ENCODE data around the gene C1orf52. TPM values are rescaled to one million over a fixed set of nuclear protein-coding genes. Genes with fewer than 3 reads are reported as not detected.

Gene C1orf52
- total and polyA plus RNA-seq, 2 of the 13 experiments (the other 11 are each of a cell fraction or from before 2014, with no cell fraction given), result 19.4 to 27.4 TPM

DNA sequence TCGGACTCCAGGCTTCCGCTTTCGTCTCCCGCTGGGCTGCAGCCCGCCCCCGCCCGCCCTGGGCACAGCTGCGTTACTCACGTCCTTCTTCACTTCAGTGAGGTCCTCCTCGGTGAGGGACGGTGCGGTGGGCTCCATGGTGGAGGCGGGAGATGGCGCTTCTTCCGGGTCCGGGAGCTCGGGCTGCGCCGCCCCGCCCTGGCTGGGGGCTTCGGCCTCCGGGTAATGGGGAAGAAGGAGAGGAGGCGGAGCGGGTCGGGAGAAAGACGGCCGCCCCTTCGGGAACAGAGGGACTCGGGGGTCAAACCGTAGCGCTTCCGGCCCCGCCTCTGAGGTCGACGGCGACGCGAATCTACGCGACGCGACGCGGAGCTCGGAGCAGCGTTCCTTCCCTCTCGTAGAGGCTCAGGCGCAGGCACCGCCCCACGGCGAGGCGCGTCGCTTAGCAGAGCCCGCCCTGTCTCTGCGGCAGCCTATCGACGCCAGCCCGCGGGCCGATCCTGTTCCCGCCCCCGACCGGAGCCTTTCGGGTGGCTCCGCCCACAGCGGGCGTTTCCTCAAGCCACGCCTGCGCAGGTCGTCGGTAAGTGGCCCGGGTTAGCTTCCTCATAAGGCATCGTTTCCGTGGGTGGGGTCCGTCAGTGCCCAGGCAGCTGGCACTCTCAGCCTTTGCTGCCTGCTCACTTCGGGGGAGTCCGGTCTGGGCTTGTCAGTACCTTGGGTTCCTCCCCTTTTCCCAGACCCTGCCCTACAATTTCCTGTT is 16.9 kb upstream of the C1orf52 start, which contains the start of gene BCL10 (continued):
- TF ChIP-seq MLXIP (CRISPR knock-in tag; IDR thresholded peaks at IDR 0.05; ENCODE audit: borderline replicate concordance), result no peak
- TF ChIP-seq ZNF225 (CRISPR knock-in tag; IDR thresholded peaks at IDR 0.05), result 0 out of 2 replicates have a peak, but pooled peaks have one; percentile 54
- TF ChIP-seq, protein P1, sequence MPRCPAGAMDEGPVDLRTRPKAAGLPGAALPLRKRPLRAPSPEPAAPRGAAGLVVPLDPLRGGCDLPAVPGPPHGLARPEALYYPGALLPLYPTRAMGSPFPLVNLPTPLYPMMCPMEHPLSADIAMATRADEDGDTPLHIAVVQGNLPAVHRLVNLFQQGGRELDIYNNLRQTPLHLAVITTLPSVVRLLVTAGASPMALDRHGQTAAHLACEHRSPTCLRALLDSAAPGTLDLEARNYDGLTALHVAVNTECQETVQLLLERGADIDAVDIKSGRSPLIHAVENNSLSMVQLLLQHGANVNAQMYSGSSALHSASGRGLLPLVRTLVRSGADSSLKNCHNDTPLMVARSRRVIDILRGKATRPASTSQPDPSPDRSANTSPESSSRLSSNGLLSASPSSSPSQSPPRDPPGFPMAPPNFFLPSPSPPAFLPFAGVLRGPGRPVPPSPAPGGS (CRISPR knock-in tag; IDR thresholded peaks at IDR 0.05), result peak; percentile 29; the same call in 1 of the 2 replicates
- TF ChIP-seq ZFP41 (CRISPR knock-in tag; IDR thresholded peaks at IDR 0.05; ENCODE audit: borderline replicate concordance), result no peak
- TF ChIP-seq THAP9 (CRISPR knock-in tag; IDR thresholded peaks at IDR 0.05; ENCODE audit: borderline replicate concordance), result peak; percentile 80; the same call in 1 of the 2 replicates
- TF ChIP-seq ZNF275 (CRISPR knock-in tag; IDR thresholded peaks at IDR 0.05; ENCODE audit: borderline replicate concordance), result no peak
- no peak for TF ChIP-seq CCDC6 (CRISPR knock-in tag; IDR thresholded peaks at IDR 0.05)
- TF ChIP-seq SMAD9 (CRISPR knock-in tag; IDR thresholded peaks at IDR 0.05), result no peak
- TF ChIP-seq NRL (CRISPR knock-in tag; IDR thresholded peaks at IDR 0.05; ENCODE audit: borderline replicate concordance), result 0 out of 2 replicates have a peak, but pooled peaks have one; percentile 36
- no peak for TF ChIP-seq TEF (CRISPR knock-in tag; IDR thresholded peaks at IDR 0.05)
- TF ChIP-seq ISX (CRISPR knock-in tag; conservative IDR thresholded peaks at IDR 0.05), result no peak
- TF ChIP-seq PRPF4 (IDR thresholded peaks at IDR 0.05; ENCODE audit: low read depth, low read length, poor library complexity, severe bottlenecking), result no peak
- TF ChIP-seq FOSL2 (CRISPR knock-in tag; IDR thresholded peaks at IDR 0.05), result no peak; the same call in 1 of the 2 replicates
- TF ChIP-seq, protein P2, sequence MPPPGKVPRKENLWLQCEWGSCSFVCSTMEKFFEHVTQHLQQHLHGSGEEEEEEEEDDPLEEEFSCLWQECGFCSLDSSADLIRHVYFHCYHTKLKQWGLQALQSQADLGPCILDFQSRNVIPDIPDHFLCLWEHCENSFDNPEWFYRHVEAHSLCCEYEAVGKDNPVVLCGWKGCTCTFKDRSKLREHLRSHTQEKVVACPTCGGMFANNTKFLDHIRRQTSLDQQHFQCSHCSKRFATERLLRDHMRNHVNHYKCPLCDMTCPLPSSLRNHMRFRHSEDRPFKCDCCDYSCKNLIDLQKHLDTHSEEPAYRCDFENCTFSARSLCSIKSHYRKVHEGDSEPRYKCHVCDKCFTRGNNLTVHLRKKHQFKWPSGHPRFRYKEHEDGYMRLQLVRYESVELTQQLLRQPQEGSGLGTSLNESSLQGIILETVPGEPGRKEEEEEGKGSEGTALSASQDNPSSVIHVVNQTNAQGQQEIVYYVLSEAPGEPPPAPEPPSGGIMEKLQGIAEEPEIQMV (CRISPR knock-in tag; IDR thresholded peaks at IDR 0.05; ENCODE audit: low read depth), result no peak
- no peak for TF ChIP-seq KLF9 (CRISPR knock-in tag; IDR thresholded peaks at IDR 0.05; ENCODE audit: low read depth)

Data from HepG2 (cell line).